GM19351 (cell line): ENCODE data around the gene USB1.

Experiments
- ATAC-seq: cut with Tn5 transposase; IDR thresholded peaks from one replicate; pipeline ENCODE4 v1.9.1; 2021; ENCODE audit warnings: mild to moderate bottlenecking, moderate library complexity; ENCODE audit not compliant: unreplicated experiment

The USB1 gene, protein sequence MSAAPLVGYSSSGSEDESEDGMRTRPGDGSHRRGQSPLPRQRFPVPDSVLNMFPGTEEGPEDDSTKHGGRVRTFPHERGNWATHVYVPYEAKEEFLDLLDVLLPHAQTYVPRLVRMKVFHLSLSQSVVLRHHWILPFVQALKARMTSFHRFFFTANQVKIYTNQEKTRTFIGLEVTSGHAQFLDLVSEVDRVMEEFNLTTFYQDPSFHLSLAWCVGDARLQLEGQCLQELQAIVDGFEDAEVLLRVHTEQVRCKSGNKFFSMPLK

DNA sequence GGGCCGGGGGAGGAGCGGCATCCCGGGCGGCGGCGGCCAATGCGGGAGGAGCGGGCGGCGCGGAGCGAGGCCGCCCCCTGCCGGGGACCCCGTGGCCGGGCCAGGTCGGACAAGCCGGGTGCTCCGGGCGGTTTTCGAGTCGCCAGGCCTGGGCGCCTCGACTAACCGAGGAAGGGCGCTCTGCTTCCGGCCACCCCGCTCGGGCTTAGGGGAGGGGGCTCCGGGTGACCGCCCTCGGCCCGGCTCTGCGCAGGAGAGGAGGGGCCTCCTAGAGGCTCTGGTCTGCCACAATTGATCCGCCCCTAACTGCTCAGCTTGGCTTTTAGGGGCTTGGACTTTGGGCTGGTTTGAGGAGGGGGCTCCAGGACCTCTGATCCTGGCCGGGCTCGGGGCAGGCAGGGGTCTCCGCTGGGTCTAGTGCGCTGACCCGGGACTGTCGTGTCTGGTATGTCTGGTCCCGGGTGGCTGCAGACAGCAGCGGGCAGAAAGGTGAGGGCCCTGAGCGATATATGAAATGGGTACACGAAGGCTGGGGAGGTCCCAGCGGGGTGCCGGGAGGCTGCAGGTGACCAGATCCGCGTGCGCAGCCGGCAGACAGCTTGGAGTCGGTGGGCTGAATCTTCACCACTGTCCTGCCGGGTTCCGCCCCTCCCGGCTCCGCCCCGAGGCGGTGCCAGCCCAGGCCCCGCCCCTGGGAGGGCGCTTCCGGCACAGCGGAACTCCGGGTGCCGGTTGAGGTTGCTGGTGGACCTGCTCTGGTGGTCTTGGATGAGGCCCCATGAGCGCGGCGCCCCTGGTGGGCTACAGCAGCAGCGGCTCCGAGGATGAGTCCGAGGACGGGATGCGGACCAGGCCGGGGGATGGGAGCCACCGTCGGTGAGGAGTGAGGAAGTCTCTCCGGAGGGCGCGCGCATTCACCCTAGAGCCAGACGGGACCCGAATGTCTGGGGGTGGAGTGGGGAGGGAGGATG, at the start of gene USB1:
Gene USB1, plus strand, starts transcription at position 702 of the 971 bp plus-strand sequence. Its CDS starts 77 bp downstream, at position 779.
- peak; percentile 82 for ATAC-seq

DNA sequence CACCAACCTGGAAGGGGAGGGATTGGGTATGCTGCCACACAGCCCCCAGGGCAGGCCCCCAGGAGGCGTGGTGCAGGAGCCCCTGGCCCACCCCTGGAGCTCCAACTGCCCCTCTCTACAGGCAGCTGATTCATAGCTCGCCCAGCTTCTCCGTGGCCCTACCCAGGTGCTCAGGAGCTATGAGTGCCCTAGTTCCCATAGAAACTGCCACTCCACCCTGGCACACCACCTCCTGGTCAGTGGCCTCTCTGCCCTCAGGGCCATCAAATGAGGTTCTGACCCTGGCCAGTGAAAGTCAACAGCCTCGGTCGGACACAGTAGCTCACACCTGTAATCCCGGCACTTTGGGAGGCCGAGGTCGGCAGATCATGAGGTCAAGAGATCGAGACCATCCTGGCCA, 48.3 kb upstream of the USB1 start:
- no peak for ATAC-seq

DNA sequence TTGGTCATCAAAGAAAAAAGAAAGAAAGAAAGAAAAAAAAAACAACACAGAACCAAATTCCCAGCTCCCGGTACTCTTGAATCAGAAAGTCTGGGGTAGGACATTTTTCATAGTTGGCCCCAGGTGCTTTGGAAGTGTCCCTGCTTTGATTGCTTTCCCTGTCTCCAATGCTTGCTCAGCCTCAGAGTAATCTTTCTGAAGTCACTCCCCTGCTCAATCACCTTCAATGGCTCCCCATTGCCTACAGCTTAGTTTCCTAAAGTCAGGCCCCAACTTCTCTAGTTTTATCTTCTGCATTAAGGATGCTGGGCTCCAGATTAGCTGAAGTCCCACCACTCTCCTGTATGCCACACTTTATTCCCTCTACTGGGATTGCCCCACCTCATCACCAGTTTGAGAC, 47.4 kb upstream of the USB1 start:
- ATAC-seq, result no peak

DNA sequence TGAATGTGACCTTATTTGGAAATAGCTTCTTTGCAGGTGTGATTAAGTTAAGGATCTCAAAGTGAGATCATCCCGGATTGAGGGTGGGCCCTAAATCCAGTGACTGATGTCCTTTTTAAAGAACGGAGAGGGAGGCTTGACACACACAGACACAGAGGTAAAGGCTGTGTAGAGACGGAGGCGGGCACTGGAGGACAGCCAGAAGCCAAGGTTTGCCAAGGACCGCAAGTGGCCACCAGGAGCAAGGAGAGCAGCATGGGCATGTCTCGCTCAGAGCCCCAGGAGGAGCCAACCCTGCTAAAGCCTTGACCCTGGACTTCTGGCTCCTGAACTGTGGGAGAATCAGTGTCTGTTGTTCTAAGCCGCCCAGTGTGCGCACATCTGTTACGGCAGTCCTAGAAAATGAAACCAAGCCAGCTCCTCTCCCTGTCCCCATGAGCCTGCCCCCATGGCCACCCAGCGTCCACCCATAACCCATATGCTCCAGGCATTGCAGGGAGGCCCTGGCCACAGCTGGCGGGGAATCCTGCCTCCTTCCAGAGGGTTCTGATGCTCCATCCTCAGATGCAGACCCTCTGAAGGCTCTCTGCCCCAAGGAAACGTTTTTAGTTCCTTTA, 45.5 kb upstream of the USB1 start:
- ATAC-seq, result no peak

DNA sequence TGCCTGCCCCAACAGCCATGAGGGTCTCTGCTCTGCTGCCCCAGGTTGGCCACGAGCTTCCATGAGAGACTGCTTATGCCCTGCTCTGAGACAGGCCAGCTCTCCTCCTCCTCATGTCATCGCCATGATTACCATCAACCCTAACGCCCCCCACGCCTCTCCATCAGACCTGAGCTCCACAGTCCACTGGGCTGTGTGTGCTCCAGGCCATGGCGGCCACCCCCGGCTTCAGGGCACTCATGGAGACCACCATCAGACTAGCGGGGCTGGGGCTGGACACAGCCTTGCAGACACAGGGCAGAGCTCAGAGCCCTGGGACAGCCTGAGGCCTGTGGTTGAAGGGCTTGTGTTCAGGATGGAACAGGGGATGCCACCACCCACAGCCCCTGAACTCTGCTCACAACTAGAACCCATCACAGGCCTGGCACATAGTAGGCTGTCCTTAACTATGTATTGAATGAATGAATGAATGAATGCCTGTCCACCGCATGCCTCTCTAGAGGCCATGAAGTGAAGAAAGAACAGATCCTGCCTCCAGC, 44.9 kb upstream of the USB1 start:
- no peak for ATAC-seq

DNA sequence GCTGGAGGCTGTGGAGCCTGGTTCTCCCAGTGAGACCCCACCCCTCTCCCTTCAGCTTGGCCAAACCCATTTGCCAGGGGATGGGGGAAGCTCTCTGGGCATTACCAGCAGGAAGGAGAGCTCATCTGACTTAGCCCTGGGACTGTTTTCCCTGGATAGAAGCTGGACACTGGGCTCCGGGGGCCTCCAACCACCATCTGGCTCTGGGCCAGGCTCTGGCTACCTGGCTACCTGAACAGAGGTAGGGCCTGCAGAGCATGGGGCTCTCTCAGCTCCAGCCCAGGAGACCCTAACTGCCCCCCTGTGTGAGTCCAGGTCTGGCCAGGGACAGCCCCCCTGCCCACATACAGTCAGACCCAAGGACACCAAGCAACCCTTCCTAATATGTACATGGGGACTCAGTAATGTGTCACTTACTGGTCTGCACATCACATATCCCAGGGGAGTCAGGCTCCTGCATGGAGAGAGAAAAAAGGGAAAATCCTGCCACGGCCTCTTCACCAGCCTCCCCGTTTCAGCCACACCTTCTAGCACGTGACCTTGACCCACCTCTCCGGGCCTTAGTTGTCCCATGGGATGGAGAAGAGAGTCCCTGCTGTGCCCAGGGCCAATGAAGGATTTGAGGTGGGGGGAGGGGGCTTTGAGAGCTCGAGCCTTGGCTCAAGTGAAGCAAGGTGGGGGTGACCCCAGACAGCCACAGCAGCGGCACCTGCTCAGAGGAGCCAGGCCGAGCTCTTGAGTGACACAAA, 44.1 kb upstream of the USB1 start:
- ATAC-seq, result no peak

DNA sequence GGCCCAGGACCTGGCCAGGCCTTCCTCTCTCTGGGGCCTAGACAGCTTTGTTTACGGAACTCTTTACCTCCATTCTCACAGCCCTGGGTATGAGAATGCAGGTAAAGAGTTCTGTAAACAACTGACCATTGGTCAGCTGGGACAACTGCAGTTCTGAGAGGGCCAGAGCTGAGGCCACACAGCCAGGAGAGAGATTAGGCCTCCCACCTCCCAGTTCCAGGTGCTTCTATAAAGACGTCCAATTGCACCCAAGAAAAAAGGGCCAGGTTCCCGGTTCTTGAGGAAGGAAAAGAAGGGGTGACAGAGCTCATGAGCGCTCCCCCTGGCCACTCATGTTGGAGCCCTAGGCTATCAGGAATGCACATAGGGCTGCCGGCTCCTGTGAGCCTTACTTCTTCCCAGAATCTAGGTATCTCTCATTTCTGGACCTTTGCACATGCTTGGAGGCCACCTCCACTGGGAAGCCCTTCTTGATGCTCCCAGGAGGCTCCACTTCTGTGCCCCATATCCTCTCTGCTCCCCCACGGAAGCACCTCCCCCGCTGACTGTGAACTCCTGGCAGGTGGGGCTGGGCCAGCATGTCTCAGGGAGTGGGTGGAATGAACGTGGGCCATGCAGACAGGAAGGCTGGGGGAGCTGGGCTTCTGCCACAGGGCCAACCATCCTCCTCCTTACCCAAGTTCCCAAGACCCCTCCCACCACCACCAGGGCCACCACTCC, 43.4 kb upstream of the USB1 start:
- no peak for ATAC-seq

DNA sequence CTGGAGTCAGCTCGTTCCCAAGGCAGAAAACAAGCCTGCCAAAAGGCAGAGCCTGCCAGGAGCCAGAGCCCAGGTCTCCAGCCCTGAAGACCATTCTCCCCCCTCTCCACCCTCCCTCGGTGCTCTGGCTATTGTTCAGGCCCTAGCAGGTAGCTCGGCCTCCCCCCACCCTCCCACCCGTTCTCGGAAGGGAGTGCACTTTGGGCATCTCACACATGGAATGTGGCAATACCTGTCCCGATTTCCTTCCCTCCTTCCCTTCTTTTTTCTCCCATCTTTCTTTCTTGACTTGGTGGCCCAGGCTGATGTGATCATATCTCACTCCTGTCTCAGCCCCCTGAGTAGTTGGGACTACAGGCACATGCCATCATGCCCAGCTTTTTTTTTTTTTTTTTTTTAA, 42.7 kb upstream of the USB1 start:
- no peak for ATAC-seq

DNA sequence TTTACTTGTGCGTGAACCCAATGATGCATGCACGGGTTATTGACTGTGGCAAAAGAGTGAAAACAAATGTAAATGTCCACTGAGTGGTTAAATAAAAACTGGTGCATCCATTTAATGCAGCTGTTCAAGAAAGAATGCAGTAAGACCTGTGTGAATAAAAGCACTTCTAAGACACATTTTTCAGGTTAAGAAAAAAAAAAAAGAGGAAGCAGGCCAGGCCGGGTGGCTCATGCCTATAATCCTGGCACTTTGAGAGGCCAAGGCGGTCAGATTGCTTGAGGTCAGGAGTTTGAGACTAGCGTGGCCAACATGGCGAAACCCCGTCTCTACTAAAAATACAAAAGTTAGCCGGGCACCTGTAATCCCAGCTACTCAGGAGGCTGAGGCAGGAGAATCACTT, 42.1 kb upstream of the USB1 start:
- no peak for ATAC-seq

DNA sequence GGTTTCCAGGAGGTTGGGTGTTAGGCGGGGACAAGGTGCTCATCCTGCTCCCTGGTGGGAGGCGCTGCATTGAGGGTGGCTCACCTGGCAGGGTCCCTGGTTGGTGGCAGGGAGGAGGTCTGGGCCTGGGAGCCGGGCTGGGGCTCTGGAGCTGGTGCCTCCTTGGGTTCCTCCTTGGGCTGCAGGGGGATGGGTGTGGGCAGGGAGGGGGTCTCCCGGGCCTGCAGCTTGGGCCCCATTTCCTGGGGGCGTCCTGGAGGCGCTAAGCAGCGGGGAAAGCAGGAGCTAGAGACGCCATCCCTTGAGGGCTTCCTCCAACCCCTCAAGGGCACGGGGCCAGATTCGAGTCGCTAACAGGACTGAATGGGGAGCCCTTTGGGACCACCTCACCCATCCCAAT, 41.4 kb upstream of the USB1 start:
- ATAC-seq, result no peak

DNA sequence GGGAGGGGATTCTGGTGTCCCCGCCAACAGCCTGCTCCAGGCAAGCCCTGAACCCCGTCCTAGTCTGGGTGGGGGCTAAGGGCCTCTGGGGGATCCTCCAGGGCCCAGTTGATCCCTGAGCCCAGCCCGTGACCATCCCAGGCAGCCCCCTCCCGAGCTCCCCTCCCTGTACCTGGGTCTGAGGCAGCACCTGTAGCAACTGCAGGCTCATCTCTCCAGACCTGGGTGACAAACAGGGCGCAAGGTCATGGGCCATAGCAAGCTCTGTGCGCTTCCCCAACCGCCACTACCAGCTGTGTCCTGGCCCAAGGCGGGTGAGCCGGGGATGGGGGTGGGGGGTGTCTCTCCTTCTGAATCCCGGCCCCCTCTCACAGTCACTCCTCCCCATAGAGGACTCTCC, 40.9 kb upstream of the USB1 start:
- ATAC-seq, result no peak

DNA sequence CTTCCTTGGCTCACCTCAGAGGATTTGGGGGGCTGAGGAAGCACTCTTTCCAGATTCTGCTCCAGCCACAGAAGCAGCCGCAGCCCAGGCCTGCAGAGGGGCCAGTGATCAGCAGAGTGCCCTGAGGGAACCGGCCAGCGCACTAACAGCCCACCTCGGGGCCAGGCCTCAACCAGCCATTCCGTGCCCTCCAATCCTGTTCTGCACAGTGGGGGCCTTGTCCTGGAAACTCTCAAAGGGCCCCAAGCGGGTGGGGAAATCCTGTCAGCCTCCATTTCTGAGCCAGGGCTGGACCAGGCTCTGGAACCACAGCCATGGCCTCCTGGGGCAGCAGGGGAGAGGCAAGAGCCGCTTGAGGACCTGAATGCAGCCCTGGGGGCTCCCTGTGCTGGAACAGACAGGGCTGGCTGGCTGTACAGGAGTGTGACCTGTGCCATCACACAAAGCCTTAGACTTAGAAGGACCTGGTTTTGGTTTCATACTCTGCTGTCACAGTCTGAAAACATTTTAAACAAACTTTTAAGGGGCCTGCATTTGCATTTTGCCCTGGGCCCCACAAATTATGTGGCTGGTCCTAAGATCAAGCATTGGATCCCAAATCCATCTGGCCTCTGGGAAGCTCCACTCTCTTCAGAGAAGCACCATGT, 40.3 kb upstream of the USB1 start:
- no peak for ATAC-seq

DNA sequence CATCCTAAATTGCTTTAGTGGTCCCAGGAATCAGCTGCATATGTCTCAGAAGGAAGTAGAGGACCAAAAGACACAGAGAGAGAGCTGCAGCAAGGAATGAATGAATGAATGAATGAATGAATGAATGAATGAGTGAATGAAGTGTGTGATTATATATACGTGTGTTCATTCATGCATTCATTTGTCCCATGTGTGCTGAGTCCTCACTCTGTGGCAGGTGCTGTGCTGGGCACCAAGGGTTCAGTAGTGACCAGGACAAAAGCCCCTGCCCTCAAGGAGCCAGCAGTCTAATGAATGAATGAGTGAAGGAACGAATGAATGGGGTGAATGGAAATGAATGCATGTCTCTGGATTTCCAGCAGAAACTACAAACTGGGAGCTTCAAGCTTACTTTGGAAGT, 39.7 kb upstream of the USB1 start:
- ATAC-seq, result no peak

DNA sequence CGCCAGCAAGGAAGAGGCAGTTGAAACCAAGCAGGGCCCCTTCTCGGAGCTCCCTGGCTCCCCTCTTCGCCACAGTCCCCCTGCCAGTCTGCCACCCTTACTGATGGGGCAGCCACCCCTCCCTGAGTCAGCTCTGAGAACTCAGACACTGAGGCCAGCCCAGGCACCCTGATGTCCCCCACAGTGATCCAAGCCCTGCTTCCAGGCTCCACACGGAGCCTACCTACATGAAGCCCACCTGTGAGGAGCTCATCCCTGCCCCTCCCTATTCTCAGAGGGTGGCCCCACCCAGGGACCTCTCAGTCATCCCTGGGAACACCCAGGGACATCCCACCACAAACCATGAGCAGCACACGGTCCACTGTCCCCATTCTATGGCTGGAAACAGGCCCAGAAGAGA, 39.2 kb upstream of the USB1 start:
- no peak for ATAC-seq

DNA sequence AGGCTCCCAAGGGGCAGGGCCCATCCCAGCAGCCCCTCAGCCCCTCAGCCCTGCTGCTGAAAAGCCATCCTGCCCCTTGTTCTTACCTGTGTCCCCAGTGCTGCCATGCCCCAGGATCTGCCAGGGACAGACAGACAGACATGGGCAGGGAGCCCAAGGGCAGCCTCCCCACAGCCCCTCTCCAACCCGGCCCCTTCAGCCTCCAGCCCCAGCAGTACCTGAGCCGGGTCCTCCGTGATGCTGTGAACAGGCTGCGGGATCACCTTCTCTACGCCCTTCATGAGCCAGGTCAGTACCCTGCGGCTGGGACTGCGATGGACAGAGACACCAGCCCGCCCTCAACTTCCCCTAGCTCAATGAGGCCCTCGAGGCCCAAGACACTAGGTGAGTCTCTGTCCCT, 38.5 kb upstream of the USB1 start:
- ATAC-seq, result no peak

DNA sequence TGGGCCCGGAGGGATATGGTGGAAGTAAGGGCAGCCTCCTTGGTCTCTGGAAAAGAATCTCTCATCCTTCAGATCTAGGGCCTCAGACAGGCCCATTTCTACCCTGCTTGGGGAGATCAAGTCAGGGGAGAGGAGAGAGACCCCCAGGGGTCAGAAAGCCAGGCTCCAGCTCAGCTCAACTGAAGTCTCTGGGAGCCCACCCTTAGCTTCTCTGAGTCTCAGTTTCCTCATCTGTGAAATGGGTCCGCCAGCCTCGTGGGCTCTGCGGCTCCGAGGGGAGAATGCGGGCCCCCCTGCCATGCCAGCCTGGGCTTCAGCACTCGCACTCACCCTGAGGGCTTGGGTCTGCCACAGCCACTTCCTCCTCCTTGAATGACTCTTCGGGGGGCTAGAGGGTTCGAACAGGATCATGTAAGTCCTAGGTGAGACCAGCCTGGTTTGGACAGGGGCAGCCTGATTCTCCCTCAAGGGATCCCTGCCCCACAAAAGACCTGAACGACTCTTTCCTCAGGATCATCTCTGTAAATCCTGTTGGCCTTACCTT, 37.0 kb upstream of the USB1 start:
- ATAC-seq, result no peak

DNA sequence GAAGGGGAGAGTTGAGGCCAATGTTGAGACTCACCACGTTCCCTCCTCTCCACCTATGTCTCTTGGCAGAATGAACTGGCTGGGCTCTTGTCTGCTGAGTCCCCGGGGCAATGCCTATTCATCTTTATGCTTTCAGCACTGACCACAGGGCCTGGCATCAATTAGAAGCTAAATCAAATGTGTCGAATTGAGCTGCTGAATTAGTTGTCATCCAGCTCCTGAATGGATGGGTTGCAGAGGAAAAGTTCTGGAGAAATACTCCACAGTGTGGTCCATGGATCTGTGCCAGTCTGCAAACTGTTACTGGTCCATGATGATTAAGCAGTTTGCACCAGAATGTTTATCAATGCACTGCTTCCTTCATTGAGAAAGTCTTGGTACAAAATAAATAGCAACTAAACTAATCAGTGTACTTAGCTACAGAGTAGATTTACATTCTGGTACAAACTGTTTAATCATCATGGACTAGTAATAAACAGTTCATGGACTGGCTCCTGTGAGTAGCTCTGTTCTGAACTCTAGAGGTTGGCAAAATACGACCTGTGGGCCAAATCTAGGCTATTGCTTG, 34.9 kb upstream of the USB1 start:
- ATAC-seq, result no peak

DNA sequence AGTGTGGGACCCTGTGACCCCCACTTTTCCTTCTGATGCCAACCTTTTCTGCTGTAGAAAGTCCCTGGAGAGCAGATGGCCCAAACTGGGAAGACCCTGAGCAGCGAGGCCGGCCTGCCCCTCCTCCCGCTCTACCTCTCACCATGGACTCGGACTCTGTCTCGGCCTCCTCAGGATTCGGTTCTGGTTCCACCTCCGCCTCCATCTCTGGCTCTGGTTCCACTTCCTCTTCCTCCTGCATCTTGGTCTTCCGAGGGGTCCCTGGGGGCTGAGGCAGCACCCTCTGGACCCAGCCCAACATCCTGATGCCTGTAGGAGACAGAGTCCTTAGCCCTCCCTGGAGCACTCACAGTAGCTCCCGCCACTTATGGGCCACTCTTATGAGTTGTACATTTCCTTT, 34.2 kb upstream of the USB1 start:
- no peak for ATAC-seq

DNA sequence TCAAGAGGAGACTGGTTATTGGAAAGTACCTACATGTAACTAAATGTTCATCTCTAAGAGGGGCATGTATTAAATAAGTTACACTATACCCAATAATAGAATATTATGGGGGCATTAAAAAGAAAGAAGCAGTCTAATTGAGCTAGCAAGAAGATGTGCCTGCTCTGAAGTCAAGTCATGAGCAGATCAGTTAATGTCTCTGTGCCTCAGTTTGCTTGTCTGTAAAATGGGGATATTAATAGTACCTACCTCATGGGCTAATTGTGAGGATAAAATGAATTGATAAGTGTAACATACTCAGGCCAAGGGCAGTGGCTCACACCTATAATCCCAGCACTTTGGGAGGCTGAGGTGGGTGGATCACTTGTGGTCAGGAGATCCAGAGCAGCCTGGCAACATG, 33.3 kb upstream of the USB1 start:
- no peak for ATAC-seq
